ENCODE measurements around the gene LRP10.

LRP10 gene

DNA sequence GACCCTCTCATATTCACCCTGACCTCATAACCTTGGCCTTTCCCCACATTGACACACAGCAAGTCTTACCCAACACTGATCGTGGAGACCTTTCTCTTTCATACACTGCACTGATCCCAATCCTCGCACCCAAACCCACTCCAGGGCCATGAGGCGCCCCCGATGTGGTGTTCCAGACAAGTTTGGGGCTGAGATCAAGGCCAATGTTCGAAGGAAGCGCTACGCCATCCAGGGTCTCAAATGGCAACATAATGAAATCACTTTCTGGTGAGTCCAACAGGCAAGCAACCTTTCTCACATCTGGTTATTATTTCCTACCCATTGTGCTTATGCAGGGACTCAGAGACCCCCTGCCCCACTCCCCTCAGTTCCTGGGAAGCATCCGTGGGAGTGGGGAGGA lies 29.8 kb upstream of the LRP10 start:
- TF ChIP-seq, protein P1, sequence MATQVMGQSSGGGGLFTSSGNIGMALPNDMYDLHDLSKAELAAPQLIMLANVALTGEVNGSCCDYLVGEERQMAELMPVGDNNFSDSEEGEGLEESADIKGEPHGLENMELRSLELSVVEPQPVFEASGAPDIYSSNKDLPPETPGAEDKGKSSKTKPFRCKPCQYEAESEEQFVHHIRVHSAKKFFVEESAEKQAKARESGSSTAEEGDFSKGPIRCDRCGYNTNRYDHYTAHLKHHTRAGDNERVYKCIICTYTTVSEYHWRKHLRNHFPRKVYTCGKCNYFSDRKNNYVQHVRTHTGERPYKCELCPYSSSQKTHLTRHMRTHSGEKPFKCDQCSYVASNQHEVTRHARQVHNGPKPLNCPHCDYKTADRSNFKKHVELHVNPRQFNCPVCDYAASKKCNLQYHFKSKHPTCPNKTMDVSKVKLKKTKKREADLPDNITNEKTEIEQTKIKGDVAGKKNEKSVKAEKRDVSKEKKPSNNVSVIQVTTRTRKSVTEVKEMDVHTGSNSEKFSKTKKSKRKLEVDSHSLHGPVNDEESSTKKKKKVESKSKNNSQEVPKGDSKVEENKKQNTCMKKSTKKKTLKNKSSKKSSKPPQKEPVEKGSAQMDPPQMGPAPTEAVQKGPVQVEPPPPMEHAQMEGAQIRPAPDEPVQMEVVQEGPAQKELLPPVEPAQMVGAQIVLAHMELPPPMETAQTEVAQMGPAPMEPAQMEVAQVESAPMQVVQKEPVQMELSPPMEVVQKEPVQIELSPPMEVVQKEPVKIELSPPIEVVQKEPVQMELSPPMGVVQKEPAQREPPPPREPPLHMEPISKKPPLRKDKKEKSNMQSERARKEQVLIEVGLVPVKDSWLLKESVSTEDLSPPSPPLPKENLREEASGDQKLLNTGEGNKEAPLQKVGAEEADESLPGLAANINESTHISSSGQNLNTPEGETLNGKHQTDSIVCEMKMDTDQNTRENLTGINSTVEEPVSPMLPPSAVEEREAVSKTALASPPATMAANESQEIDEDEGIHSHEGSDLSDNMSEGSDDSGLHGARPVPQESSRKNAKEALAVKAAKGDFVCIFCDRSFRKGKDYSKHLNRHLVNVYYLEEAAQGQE (IDR thresholded peaks at IDR 0.05; ENCODE audit: insufficient read depth in 1 of 2, low read depth in 2 of 2, low read length in 2 of 2) = no peak
- TF ChIP-seq POLR2AphosphoS5 (IDR thresholded peaks at IDR 0.05; ENCODE audit: low read depth, low read length) (no peak), FOXP2 (optimal IDR thresholded peaks at IDR 0.05; ENCODE audit: borderline replicate concordance, extremely low read depth, extremely low read length, insufficient read depth) (no peak), SIN3A (IDR thresholded peaks at IDR 0.05; ENCODE audit: borderline replicate concordance, insufficient read depth, low read length) (no peak), TAF1 (IDR thresholded peaks at IDR 0.05; ENCODE audit: borderline replicate concordance, insufficient read depth, low read length) (no peak)

DNA sequence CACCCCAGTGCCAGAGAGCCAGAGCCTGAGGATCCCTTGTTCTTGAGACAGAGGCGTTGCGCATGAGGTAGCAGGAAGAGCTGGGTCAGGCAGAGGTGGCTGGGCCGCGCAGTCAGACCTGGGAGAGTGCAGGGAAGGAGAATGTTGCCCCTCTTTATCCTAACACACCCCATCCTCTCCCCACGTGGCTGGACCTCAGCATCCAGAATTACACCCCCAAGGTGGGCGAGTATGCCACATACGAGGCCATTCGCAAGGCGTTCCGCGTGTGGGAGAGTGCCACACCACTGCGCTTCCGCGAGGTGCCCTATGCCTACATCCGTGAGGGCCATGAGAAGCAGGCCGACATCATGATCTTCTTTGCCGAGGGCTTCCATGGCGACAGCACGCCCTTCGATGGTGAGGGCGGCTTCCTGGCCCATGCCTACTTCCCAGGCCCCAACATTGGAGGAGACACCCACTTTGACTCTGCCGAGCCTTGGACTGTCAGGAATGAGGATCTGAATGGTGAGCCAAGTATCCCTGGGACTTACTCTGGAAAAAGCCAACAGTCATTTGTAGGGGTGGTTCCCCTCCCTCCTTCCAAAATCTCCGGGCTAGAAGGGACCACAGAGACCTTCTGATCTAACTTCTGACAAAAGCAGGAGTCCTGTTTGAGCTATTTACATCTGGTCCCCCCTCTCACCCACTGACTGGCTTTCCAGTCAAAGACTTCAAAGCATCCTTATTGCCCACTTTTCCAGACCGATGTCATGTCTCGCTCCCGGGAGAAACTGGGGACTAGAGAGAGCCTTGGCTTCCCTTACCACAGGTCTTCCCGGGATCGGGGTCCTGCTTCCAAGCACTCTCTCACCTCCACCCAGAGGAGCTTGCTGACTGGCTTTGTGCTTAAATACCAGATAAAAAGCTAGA lies 29.1 kb upstream of the LRP10 start:
- TF ChIP-seq, protein P1 (IDR thresholded peaks at IDR 0.05; ENCODE audit: insufficient read depth in 1 of 2, low read depth in 2 of 2, low read length in 2 of 2) = no peak
- TF ChIP-seq FOXP2 (optimal IDR thresholded peaks at IDR 0.05; ENCODE audit: borderline replicate concordance, extremely low read depth, extremely low read length, insufficient read depth) = no peak
- no peak for TF ChIP-seq TAF1 (IDR thresholded peaks at IDR 0.05; ENCODE audit: borderline replicate concordance, insufficient read depth, low read length)
- TF ChIP-seq POLR2AphosphoS5 (IDR thresholded peaks at IDR 0.05; ENCODE audit: low read depth, low read length) = no peak
- no peak for TF ChIP-seq SIN3A (IDR thresholded peaks at IDR 0.05; ENCODE audit: borderline replicate concordance, insufficient read depth, low read length)

DNA sequence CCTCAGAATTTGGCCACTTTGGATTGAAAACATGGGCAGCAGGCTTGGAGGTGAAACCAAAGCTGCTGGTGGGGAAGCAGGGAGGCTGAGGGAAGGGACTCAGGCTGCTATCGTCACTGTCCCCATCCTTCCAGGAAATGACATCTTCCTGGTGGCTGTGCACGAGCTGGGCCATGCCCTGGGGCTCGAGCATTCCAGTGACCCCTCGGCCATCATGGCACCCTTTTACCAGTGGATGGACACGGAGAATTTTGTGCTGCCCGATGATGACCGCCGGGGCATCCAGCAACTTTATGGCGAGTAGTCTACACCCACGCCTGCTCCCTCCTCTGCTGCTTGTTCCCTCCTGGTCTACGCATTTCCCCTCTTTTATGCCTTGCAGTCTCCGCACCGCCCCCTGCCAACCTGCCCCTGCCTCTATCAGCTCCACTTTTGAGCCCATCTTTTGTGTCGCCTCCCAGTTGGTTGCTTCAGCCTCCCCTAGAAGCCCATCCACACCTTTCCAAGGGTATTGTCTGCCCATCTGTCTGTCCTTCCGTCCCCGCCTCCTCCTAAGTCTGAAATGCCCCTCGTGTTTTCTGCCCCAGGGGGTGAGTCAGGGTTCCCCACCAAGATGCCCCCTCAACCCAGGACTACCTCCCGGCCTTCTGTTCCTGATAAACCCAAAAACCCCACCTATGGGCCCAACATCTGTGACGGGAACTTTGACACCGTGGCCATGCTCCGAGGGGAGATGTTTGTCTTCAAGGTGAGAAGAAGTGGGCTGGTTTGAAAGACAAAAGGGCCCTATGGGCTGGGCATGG lies 28.2 kb upstream of the LRP10 start:
- TF ChIP-seq SIN3A (IDR thresholded peaks at IDR 0.05; ENCODE audit: borderline replicate concordance, insufficient read depth, low read length) (no peak), TAF1 (IDR thresholded peaks at IDR 0.05; ENCODE audit: borderline replicate concordance, insufficient read depth, low read length) (no peak), FOXP2 (optimal IDR thresholded peaks at IDR 0.05; ENCODE audit: borderline replicate concordance, extremely low read depth, extremely low read length, insufficient read depth) (no peak), POLR2AphosphoS5 (IDR thresholded peaks at IDR 0.05; ENCODE audit: low read depth, low read length) (no peak)
- TF ChIP-seq, protein P1 (IDR thresholded peaks at IDR 0.05; ENCODE audit: insufficient read depth in 1 of 2, low read depth in 2 of 2, low read length in 2 of 2) = no peak

DNA sequence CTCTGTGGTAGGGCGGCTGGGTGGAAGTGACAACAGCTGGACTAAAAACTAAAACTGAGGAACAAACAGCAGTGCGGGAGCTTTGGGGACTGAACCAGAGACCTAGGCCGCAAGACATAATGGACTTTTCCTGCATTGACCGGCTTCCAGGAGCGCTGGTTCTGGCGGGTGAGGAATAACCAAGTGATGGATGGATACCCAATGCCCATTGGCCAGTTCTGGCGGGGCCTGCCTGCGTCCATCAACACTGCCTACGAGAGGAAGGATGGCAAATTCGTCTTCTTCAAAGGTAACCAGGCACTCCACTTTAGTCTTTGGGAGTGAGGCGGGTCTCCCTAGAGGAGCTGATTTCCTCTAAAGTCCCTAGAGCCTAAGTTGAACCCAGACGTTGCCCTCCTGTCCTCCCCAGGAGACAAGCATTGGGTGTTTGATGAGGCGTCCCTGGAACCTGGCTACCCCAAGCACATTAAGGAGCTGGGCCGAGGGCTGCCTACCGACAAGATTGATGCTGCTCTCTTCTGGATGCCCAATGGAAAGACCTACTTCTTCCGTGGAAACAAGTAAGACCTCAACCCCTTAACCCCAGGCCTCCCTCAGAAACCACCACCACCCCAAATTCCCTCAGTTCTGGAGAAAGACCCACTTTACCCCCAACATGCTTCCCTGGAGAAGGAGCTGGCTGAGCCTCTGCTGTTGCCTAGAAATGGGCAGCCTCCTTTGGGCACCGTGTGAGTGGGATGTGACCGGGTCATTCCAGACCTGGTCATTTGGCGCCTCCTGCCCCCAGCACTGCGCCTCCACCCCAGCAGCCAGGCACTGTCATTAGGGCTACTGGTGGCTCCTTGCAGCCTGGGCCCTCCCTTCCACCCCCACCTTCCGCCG lies 27.1 kb upstream of the LRP10 start:
- TF ChIP-seq SIN3A (IDR thresholded peaks at IDR 0.05; ENCODE audit: borderline replicate concordance, insufficient read depth, low read length) = no peak
- TF ChIP-seq FOXP2 (optimal IDR thresholded peaks at IDR 0.05; ENCODE audit: borderline replicate concordance, extremely low read depth, extremely low read length, insufficient read depth) = no peak
- no peak for TF ChIP-seq POLR2AphosphoS5 (IDR thresholded peaks at IDR 0.05; ENCODE audit: low read depth, low read length)
- no peak for TF ChIP-seq TAF1 (IDR thresholded peaks at IDR 0.05; ENCODE audit: borderline replicate concordance, insufficient read depth, low read length)
- TF ChIP-seq, protein P1 (IDR thresholded peaks at IDR 0.05; ENCODE audit: insufficient read depth in 1 of 2, low read depth in 2 of 2, low read length in 2 of 2) = no peak

Data from PFSK-1 (cell line).